Activated CD8-positive, alpha-beta T cell treated with anti-CD3 and anti-CD28 coated beads for 36 hours (primary cell): ENCODE results near the gene SUPT4H1. TPM values are rescaled to one million over a fixed set of nuclear protein-coding genes. Genes with fewer than 3 reads are reported as not detected.

Experiments
- ATAC-seq: fragments of 200-7000 bp; cut with Tn5 transposase; one replicate; pipeline ENCODE4 v1.10.0; 2021; ENCODE audit warnings: mild to moderate bottlenecking, moderate library complexity
- CTCF ChIA-PET: fragments of 350-600 bp; sonication (Branson Sonifier 250); formaldehyde crosslinking; loops from one replicate; lab custom pipeline; 2021; ENCODE audit warnings: antibody characterized with exemption; lab: Charles Lee
- POLR2A ChIA-PET: fragments of 350-600 bp; sonication (Branson Sonifier 250); formaldehyde crosslinking; loops from one replicate; lab custom pipeline; 2021; ENCODE audit warnings: antibody characterized with exemption; lab: Charles Lee
- DNase-seq: peaks from one replicate; pipeline ENCODE4 v3.0.0-alpha.2; 2020
- H3K27ac Mint-ChIP-seq: one replicate; pipeline ENCODE4 v1.8.0; 2021; ENCODE audit warnings: mild to moderate bottlenecking, mixed read lengths
- H3K27me3 Mint-ChIP-seq: one replicate; pipeline ENCODE4 v1.8.0; 2021; ENCODE audit warnings: mixed read lengths
- H3K36me3 Mint-ChIP-seq: one replicate; pipeline ENCODE4 v1.8.0; 2021; ENCODE audit warnings: low read depth, mixed read lengths
- H3K4me1 Mint-ChIP-seq: one replicate; pipeline ENCODE4 v1.8.0; 2021; ENCODE audit warnings: low read depth, mixed read lengths
- H3K4me3 Mint-ChIP-seq: one replicate; pipeline ENCODE4 v1.8.0; 2021; ENCODE audit warnings: mild to moderate bottlenecking, moderate library complexity, mixed read lengths
- H3K9me3 Mint-ChIP-seq: one replicate; pipeline ENCODE4 v1.8.0; 2021; ENCODE audit warnings: mixed read lengths
- intact Hi-C: fragments of 100-400 bp; cut with micrococcal nuclease; formaldehyde crosslinking; loops from one replicate; pipeline ENCODE4 v1.10.0; 2022
- total RNA-seq, 2 experiments: library from RNA; stranded (reverse); gene quantifications; one replicate each; pipeline ENCODE4 v1.2.3, GENCODE V29; 2021
- TF ChIP-seq, protein P1 (sequence below): fragments of 200-600 bp; IDR thresholded peaks from one replicate; pipeline ENCODE4 v1.8.0; 2022; ENCODE audit warnings: antibody characterized with exemption, mild to moderate bottlenecking

SUPT4H1 gene
- total RNA-seq, 2 experiments from 2014 or later: 104 to 110 TPM

DNA sequence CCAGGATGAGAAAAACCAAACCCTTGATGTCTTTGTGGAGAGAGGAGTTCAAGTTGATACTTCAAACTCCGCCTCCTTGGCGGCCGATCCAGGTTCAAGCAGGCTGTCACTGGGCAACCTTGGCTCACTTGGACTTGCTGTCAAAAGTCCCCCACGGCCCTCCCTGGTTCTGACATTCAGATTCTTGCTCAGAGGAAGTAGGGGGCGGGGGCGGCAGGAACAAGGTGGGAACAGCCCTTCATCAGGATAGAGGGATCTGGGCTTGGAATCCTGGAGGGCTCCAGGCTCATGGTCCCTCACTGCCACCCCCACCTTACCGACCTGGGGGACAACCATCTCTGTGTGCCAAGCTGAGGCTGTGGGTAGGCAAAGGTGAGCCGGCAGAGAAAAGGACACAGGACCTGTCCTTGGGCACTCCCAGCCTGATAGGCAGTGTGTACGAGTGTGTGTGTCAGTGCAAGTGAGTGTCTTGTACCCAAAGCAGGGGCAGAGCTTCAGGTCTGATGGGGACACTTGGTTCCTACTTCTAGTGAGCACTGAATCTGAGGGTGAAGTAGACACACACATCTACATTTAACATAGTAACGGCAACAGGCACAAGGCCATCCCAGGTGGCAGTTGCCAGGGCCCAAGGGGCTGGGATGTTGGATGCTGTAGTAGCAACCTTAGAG is 16.8 kb downstream of the SUPT4H1 start:
- ChIA-PET POLR2A (interaction anchor here (0.7 to 26.8 kb wide), 13 partner anchors 4 to 1505 kb away, joined by 3 to 1558 read pairs (median 4); partner anchors contain the start of genes SRSF1, SUPT4H1 and TSPOAP1), CTCF (interaction anchor here (2.9 to 6.2 kb wide), 3 partner anchors 9 to 17 kb away, joined by 21 to 51 read pairs (median 49); partner anchors contain the start of gene SUPT4H1)
- TF ChIP-seq, protein P1, sequence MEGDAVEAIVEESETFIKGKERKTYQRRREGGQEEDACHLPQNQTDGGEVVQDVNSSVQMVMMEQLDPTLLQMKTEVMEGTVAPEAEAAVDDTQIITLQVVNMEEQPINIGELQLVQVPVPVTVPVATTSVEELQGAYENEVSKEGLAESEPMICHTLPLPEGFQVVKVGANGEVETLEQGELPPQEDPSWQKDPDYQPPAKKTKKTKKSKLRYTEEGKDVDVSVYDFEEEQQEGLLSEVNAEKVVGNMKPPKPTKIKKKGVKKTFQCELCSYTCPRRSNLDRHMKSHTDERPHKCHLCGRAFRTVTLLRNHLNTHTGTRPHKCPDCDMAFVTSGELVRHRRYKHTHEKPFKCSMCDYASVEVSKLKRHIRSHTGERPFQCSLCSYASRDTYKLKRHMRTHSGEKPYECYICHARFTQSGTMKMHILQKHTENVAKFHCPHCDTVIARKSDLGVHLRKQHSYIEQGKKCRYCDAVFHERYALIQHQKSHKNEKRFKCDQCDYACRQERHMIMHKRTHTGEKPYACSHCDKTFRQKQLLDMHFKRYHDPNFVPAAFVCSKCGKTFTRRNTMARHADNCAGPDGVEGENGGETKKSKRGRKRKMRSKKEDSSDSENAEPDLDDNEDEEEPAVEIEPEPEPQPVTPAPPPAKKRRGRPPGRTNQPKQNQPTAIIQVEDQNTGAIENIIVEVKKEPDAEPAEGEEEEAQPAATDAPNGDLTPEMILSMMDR: no peak

DNA sequence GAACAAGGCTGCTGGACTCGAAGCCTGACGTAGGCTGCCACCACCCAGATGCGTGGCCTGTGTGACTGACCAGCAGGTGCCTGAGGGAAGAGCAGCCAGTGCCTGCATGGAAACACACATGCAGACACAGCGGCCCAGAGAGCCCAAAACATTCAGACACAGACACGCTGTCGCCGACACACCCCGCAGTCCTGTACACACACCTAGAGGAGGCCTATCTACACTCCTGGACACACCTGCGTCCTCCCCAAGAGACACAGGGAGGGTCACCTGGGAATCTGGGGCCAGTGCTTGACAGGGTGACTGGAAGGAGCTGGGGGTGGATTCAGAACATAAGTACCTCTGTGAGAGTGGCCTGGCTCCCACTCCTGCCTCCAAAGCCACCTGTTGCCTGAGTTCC is 17.3 kb downstream of the SUPT4H1 start:
- intact Hi-C loops: loop anchor here (5.0 to 10.0 kb wide), 3 partner anchors 83 to 770 kb away; partner anchors contain the start of genes RNF43 and TRIM37
- ChIA-PET POLR2A (interaction anchor here (0.8 to 26.8 kb wide), 10 partner anchors 5 to 1506 kb away, joined by 3 to 1558 read pairs (median 14); partner anchors contain the start of genes SRSF1, SUPT4H1 and TSPOAP1), CTCF (interaction anchor here (2.9 to 4.7 kb wide), 2 partner anchors 9 to 10 kb away, joined by 21 to 68 read pairs; no protein-coding TSS in a partner anchor)
- no peaks in the 10 kb centered on the region for H3K4me1 Mint-ChIP-seq
- no peaks in the 10 kb centered on the region for H3K9me3 Mint-ChIP-seq
- peak overlapping the region; percentile 81 for H3K4me3 Mint-ChIP-seq
- TF ChIP-seq, protein P1: no peak
- no peak for ATAC-seq
- DNase-seq: no peak
- peaks cover 72% of the 10 kb centered on the region for H3K36me3 Mint-ChIP-seq
- peak overlapping the region; percentile 96 for H3K27ac Mint-ChIP-seq
- peaks cover 7% of the 10 kb centered on the region for H3K27me3 Mint-ChIP-seq

More for the DNA sequence above, 16.8 kb downstream of the SUPT4H1 start:
- intact Hi-C loops: loop anchor here (5.0 to 10.0 kb wide), 3 partner anchors 82 to 770 kb away; partner anchors contain the start of genes RNF43 and TRIM37
- no peaks in the 10 kb centered on the region for H3K4me1 Mint-ChIP-seq
- no peaks in the 10 kb centered on the region for H3K9me3 Mint-ChIP-seq
- DNase-seq (peak; percentile 78), ATAC-seq (no peak)
- peaks cover 6% of the 10 kb centered on the region for H3K27me3 Mint-ChIP-seq
- H3K36me3 Mint-ChIP-seq: peaks cover 74% of the 10 kb centered on the region
- H3K27ac Mint-ChIP-seq: peak overlapping the region; percentile 96
- H3K4me3 Mint-ChIP-seq: peak overlapping the region; percentile 81

DNA sequence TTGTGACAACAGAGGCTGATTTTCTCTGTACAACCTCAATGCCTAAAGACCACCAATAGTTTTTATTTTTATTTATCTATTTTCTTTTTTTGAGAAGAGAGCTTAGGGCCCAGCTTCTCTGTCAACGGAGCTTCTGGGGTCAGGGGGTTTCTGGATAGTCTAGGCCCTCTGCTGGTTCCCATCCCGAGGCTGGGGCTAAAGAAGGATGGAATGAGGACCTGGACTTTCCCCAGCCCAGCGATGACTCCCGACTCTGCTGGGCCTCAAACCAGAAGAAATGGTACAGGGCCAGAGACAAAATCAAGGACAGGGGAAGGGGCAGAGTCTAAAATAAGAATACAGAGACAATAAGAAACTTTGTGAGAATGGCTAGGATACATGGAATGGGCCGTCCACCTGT is 17.7 kb downstream of the SUPT4H1 start:
- TF ChIP-seq, protein P1: no peak
- no peak for DNase-seq
- Mint-ChIP-seq H3K27me3 (peaks cover 7% of the 10 kb centered on the region), H3K36me3 (peaks cover 72% of the 10 kb centered on the region), H3K4me1 (peaks cover under 1% of the 10 kb centered on the region), H3K9me3 (no peaks in the 10 kb centered on the region), H3K27ac (peak overlapping the region; percentile 96), H3K4me3 (peak overlapping the region; percentile 81)
- CTCF ChIA-PET: interaction anchor here (4.7 kb wide), 1 partner anchor 9 kb away, joined by 68 read pairs; no protein-coding TSS in a partner anchor
- ATAC-seq: no peak
- intact Hi-C loops: loop anchor here (10.0 kb wide), 2 partner anchors 301 to 771 kb away; partner anchors contain the start of gene TRIM37
- POLR2A ChIA-PET: interaction anchor here (0.7 to 26.8 kb wide), 9 partner anchors 5 to 1506 kb away, joined by 3 to 1558 read pairs (median 18); partner anchors contain the start of genes RNF43, SUPT4H1 and TSPOAP1

DNA sequence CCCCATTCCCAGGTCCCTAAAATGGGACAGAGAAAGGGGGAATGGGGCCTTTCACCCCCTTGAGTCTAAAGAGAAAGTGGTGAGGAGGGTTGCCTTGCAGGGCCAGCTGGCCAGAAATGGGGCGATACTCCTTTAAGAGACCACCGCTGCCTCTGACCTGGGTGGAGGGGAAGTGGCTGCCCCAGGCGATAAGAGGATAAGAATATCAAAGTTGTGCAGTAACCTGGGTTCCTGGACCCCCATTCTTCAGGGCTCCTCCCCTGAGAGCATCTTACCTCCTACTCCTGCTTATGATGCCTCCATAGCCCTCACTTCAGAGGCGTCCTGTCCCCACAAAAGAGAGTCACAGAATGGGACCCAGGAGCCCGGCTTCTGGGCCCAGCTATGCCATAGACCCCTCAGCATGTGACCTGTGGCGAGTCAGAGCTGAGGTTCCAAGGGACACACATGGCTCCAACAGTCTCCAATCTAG is 18.2 kb downstream of the SUPT4H1 start:
- Mint-ChIP-seq H3K4me3 (peak overlapping the region; percentile 81), H3K27ac (peak overlapping the region; percentile 96), H3K27me3 (peaks cover 7% of the 10 kb centered on the region), H3K4me1 (peaks cover 6% of the 10 kb centered on the region), H3K9me3 (no peaks in the 10 kb centered on the region), H3K36me3 (peaks cover 71% of the 10 kb centered on the region)
- ChIA-PET CTCF (interaction anchor here (2.1 to 4.7 kb wide), 2 partner anchors 10 to 19 kb away, joined by 7 to 68 read pairs; partner anchors contain the start of gene SUPT4H1), POLR2A (interaction anchor here (0.7 to 26.8 kb wide), 10 partner anchors 5 to 1507 kb away, joined by 3 to 1558 read pairs (median 11); partner anchors contain the start of genes RNF43, SUPT4H1 and TSPOAP1)
- TF ChIP-seq, protein P1: no peak
- DNase-seq: peak; percentile 69
- ATAC-seq: no peak
- intact Hi-C loops: loop anchor here (10.0 kb wide), 2 partner anchors 301 to 771 kb away; partner anchors contain the start of gene TRIM37
